Neural crest cell (in vitro differentiated cells): Measurements from ENCODE around the gene TPSD1. TPM values are rescaled to one million over a fixed set of nuclear protein-coding genes. Genes with fewer than 3 reads are reported as not detected.

Experiments
- DNase-seq: peaks from one replicate; pipeline ENCODE4 v3.0.0; 2021; ENCODE audit warnings: low read depth, mixed read lengths, low spot score
- H3K27ac Mint-ChIP-seq: one replicate; pipeline ENCODE4 v1.8.0; 2021; ENCODE audit warnings: mild to moderate bottlenecking, mixed read lengths; ENCODE audit not compliant: unreplicated experiment
- H3K27me3 Mint-ChIP-seq: 2 replicates; pipeline ENCODE4 v1.8.0; 2021; ENCODE audit warnings: low read depth, mild to moderate bottlenecking, mixed read lengths
- H3K36me3 Mint-ChIP-seq: 2 replicates; pipeline ENCODE4 v1.8.0; 2021; ENCODE audit warnings: low read depth, mild to moderate bottlenecking, mixed read lengths
- H3K4me1 Mint-ChIP-seq: 2 replicates; pipeline ENCODE4 v1.8.0; 2021; ENCODE audit warnings: mixed read lengths
- H3K4me3 Mint-ChIP-seq: one replicate; pipeline ENCODE4 v1.8.0; 2021; ENCODE audit warnings: mild to moderate bottlenecking, mixed read lengths
- H3K9me3 Mint-ChIP-seq: 2 replicates; pipeline ENCODE4 v1.8.0; 2021; ENCODE audit warnings: mixed read lengths
- total RNA-seq: library from RNA; stranded (reverse); gene quantifications from 2 replicates; pipeline ENCODE4 v1.2.1, GENCODE V29; 2021
- TF ChIP-seq, protein P1 (sequence below): fragments of 200-600 bp; sonication (generic); conservative IDR thresholded peaks from 2 replicates; pipeline ENCODE4 v1.5.0; 2021; ENCODE audit warnings: antibody characterized with exemption, mild to moderate bottlenecking

The TPSD1 gene
- total RNA-seq, 1 donor from 2014 or later: not detected

DNA sequence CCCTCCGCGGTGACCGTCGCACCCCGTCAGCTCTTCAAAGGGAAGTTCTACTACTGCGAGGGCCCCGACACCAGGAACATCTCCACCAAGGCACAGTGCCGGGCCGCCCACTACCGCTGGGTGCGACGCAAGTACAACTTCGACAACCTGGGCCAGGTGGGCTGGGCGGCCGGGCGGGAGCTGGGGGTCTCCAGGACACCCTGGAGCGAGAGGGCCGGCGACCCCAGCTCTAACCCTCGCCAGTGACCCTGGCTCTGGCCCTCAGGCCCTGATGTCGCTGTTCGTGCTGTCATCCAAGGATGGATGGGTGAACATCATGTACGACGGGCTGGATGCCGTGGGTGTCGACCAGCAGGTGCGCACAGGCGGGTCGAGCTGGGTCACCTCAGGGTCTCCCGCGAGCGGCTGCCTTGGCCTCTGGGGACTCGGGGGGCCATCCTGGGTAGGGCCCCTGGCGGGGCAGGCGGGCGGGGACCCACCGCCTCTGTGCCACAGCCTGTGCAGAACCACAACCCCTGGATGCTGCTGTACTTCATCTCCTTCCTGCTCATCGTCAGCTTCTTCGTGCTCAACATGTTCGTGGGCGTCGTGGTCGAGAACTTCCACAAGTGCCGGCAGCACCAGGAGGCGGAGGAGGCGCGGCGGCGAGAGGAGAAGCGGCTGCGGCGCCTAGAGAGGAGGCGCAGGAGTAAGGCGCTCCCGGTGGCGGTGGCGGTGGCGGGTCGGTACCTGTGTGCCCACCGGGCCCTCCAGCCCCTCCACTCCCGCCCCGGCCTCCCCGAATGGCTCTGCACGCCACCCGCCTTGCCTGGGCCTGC lies 44.2 kb upstream of the TPSD1 start:
- TF ChIP-seq, protein P1, sequence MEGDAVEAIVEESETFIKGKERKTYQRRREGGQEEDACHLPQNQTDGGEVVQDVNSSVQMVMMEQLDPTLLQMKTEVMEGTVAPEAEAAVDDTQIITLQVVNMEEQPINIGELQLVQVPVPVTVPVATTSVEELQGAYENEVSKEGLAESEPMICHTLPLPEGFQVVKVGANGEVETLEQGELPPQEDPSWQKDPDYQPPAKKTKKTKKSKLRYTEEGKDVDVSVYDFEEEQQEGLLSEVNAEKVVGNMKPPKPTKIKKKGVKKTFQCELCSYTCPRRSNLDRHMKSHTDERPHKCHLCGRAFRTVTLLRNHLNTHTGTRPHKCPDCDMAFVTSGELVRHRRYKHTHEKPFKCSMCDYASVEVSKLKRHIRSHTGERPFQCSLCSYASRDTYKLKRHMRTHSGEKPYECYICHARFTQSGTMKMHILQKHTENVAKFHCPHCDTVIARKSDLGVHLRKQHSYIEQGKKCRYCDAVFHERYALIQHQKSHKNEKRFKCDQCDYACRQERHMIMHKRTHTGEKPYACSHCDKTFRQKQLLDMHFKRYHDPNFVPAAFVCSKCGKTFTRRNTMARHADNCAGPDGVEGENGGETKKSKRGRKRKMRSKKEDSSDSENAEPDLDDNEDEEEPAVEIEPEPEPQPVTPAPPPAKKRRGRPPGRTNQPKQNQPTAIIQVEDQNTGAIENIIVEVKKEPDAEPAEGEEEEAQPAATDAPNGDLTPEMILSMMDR: no peak
- no peak for DNase-seq
- no peaks in the 10 kb centered on the region for H3K9me3 Mint-ChIP-seq
- H3K27me3 Mint-ChIP-seq: no peaks in the 10 kb centered on the region
- H3K36me3 Mint-ChIP-seq: no peaks in the 10 kb centered on the region
- H3K4me3 Mint-ChIP-seq: no peak overlapping the region
- H3K27ac Mint-ChIP-seq: no peak overlapping the region
- H3K4me1 Mint-ChIP-seq: no peaks in the 10 kb centered on the region

DNA sequence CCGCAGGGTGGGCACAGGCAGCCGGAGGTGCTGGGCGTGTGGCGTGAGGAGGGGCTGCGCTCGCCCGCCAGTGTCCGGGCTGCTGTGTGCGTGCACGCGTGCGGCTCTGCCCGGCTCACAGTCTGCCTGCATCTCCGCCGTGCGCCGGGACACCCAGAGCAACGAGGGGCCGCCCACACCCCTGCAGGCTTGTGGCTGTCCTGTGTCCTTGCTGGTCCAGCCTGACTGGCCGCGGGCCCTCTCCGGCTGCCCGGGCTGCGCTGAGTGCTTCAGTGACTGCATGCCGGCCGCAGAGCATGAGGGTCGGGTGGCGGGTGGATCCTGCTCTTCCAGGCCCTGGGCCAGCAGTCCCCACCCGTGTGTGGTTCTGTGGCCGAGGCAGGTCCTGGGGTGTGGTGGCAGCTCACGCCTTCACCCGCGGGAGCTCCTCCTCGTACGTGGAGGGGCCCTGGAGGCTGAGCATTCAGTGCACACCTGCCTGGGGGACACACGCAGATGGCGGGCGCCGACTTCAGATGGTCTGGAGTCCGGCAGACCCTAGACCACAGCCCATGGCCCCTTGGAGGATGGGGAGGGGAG lies 43.2 kb upstream of the TPSD1 start:
- no peaks in the 10 kb centered on the region for H3K9me3 Mint-ChIP-seq
- no peak for DNase-seq
- H3K27me3 Mint-ChIP-seq: no peaks in the 10 kb centered on the region

DNA sequence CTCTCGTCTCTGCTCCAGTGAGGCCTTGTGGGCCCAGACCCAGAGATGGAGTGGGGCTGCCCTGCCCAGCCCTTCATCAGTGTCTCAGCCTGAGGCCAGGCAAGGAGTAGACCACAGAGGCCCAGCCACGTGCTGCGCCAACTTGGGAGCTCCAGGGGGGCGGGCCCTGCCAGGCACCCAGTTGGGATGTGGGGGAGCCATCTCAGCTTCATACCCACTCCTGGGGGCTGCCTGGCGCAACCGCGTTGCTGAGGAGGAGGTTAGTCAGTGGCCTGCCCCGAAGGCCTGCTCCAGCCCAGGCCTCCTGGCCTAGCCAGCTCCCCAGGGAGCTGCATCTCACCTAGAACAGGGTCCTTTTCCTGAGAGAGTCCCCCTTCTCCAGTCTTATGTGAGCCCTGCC lies 42.6 kb upstream of the TPSD1 start:
- DNase-seq: no peak
- no peaks in the 10 kb centered on the region for H3K27me3 Mint-ChIP-seq
- H3K27ac Mint-ChIP-seq: no peak overlapping the region
- no peak overlapping the region for H3K4me3 Mint-ChIP-seq
- no peaks in the 10 kb centered on the region for H3K36me3 Mint-ChIP-seq
- H3K9me3 Mint-ChIP-seq: no peaks in the 10 kb centered on the region
- no peaks in the 10 kb centered on the region for H3K4me1 Mint-ChIP-seq
- TF ChIP-seq, protein P1: no peak

More for the DNA sequence above, 43.2 kb upstream of the TPSD1 start:
- Mint-ChIP-seq H3K4me1 (no peaks in the 10 kb centered on the region), H3K36me3 (no peaks in the 10 kb centered on the region), H3K4me3 (no peak overlapping the region), H3K27ac (no peak overlapping the region)
- TF ChIP-seq, protein P1: no peak

DNA sequence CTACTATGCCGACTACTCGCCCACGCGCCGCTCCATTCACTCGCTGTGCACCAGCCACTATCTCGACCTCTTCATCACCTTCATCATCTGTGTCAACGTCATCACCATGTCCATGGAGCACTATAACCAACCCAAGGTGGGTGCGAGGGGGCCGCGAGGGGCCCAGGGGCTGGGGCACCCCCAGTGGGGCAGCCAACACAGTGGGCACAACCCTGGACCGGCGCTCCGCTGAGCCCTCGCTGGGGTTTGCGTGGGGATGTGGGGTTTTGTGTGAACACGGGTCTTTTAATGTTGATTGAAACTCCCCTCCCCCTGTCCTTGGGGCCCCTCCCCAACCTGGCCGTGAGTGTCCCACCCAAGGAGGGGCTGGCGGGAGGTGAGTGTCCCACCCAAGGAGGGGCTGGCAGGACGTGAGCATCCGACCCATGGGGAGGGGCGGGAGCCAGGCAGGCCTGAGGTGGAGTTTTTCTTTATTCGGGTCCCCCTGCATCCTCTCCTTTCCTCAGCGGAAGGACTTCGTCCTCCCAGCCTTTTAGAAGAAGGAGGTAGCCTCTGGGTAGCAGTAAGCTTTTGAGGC lies 42.0 kb upstream of the TPSD1 start:
- Mint-ChIP-seq H3K36me3 (no peaks in the 10 kb centered on the region), H3K27ac (no peak overlapping the region)

DNA sequence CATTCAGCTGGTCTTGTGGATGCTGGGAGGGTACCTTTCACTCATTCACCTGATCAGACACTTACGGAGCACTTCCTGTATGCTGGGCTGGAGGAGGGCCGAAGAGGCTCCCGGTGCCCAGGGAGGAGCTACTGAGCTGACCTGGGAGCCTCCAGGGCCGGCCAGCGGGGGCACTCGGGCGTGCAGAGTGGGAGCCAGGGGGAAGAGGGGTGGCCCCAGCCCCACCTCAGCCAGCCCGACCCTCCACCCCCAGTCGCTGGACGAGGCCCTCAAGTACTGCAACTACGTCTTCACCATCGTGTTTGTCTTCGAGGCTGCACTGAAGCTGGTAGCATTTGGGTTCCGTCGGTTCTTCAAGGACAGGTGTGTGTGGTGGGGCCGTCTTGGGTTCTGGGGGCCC lies 41.1 kb upstream of the TPSD1 start:
- Mint-ChIP-seq H3K27ac (no peak overlapping the region), H3K4me1 (no peaks in the 10 kb centered on the region), H3K4me3 (no peak overlapping the region), H3K36me3 (no peaks in the 10 kb centered on the region), H3K27me3 (no peaks in the 10 kb centered on the region), H3K9me3 (no peaks in the 10 kb centered on the region)
- TF ChIP-seq, protein P1: no peak
- no peak for DNase-seq

More for the DNA sequence above, 42.0 kb upstream of the TPSD1 start:
- no peak overlapping the region for H3K4me3 Mint-ChIP-seq
- H3K9me3 Mint-ChIP-seq: no peaks in the 10 kb centered on the region
- no peak for DNase-seq
- TF ChIP-seq, protein P1: no peak
- no peaks in the 10 kb centered on the region for H3K4me1 Mint-ChIP-seq
- no peaks in the 10 kb centered on the region for H3K27me3 Mint-ChIP-seq
